Lung (tissue), 12 donors: ENCODE data around the gene FLYWCH1. TPM values are rescaled to one million over a fixed set of nuclear protein-coding genes. Genes with fewer than 3 reads are reported as not detected.

ENCODE experiments used
- ATAC-seq: fragments of 200-7000 bp; cut with Tn5 transposase; one replicate; pipeline ENCODE4 v1.9.1; 2020; ENCODE audit warnings: moderate number of reproducible peaks; ENCODE audit not compliant: insufficient read depth, low FRiP score
- DNase-seq, 3 donors: peaks; one replicate each; pipeline ENCODE4 v3.0.0-alpha.2; 2013 to 2017
- H3K27ac ChIP-seq, 2 donors: one replicate each; pipeline ENCODE4 v1.5.1; 2013; ENCODE audit warnings: mild to moderate bottlenecking in 2 of 2, moderate library complexity in 2 of 2, control low read depth in 1 of 2, inconsistent platforms in 1 of 2, low read depth in 1 of 2, low read length in 1 of 2
- H3K27me3 ChIP-seq, 3 donors: one replicate each; pipeline ENCODE4 v1.5.1; 2013; ENCODE audit warnings: low read length in 2 of 3; ENCODE audit not compliant: control insufficient read depth in 3 of 3, insufficient read depth in 3 of 3
- H3K36me3 ChIP-seq, 4 donors: one replicate each; pipeline ENCODE4 v1.5.1; 2013; ENCODE audit warnings: low read length in 4 of 4, mild to moderate bottlenecking in 1 of 4, moderate library complexity in 1 of 4; ENCODE audit not compliant: control insufficient read depth in 4 of 4, insufficient read depth in 4 of 4
- H3K4me1 ChIP-seq, 5 donors: one replicate each; pipeline ENCODE4 v1.5.1; 2013; ENCODE audit warnings: low read length in 5 of 5, mild to moderate bottlenecking in 2 of 5, moderate library complexity in 1 of 5; ENCODE audit not compliant: control insufficient read depth in 5 of 5, insufficient read depth in 5 of 5
- H3K4me3 ChIP-seq: one replicate; pipeline ENCODE4 v1.5.1; 2013; ENCODE audit warnings: mild to moderate bottlenecking, control low read depth, moderate library complexity
- H3K9ac ChIP-seq, 2 donors: one replicate each; pipeline ENCODE4 v1.5.1; 2013; ENCODE audit warnings: low read length in 2 of 2, control low read depth in 1 of 2; ENCODE audit not compliant: insufficient read depth in 1 of 2
- H3K9me3 ChIP-seq, 4 donors: one replicate each; pipeline ENCODE4 v1.5.1; 2013; ENCODE audit warnings: low read length in 3 of 4, mild to moderate bottlenecking in 1 of 4, moderate library complexity in 1 of 4; ENCODE audit not compliant: control insufficient read depth in 4 of 4, insufficient read depth in 3 of 4
- CTCF ChIP-seq: IDR thresholded peaks from 2 replicates; pipeline ENCODE4 v1.5.1; 2012; ENCODE audit warnings: mild to moderate bottlenecking; ENCODE audit errors: control extremely low read depth, extremely low read depth
- WGBS, 2 donors: extraction: QIAGEN DNeasy Blood & Tissue Kit; methylation state at CpG; one replicate each; pipeline ENCODE4 v1.1.7; 2013; 5-methylcytosine and 5-hydroxymethylcytosine counted together
- polyA plus RNA-seq, 2 donors: library from polyadenylated mRNA; stranded (reverse); fragments of 200-250 nt; gene quantifications; one replicate each; pipeline ENCODE4 v1.2.1, GENCODE V29; 2013
- total RNA-seq, 2 donors: library from RNA; depleted of rRNA in 1 of 2; stranded (reverse); fragments of >200 nt in 1 of 2; gene quantifications; one replicate each; pipeline ENCODE4 v1.2.1, GENCODE V29; 2014 to 2021
- donor health status: control.
- donor health status: control.
- donor health status: Bipolar disorder and iron deficiency.
- donor health status: healthy.
- donor health status: DM: yes; HTN: yes; CAD: no.

FLYWCH1 gene
- total and polyA plus RNA-seq, 4 donors = 13.3 to 34.3 (median 21.4) TPM

DNA sequence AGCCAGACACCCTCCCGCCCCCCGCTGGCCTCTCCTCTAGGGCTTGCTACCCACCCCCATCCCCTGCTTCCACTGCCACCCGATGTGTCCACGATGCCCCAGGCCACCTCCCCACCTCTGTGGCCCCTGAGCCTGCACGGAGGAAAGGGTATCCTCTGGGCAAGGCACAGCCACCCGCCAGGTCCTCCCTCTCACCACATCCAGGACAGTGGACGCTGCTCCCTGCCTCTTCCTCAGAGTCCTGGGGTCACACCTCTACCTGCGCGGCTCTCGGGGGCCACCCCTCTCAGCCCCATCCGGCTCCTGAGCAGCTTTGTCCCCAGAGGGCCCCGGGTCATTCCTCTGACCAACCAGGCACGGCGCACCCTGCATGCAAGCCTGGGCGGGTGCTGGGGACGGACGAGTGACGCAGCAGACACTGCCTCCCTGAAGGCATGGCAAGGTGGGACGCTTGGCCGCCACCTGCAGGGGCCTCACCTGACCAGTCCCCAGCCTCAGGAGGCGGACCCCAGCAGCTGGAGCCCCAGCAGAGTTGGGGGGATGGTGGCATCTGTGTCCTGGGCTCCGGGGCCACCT is 24.8 kb downstream of the FLYWCH1 start:
- Histone ChIP-seq H3K9ac (no peak overlapping the region), H3K36me3 (peaks cover 4 to 65% (median 26%) of the 10 kb centered on the region in 4 donors), H3K27ac (no peak overlapping the region), H3K27me3 (no peaks in the 10 kb centered on the region), H3K4me3 (no peak overlapping the region), H3K9me3 (no peaks in the 10 kb centered on the region), H3K4me1 (no peaks in the 10 kb centered on the region)
- WGBS, 2 donors = 91 to 96% methylated on average over 22 of the region's 22 CpGs
- TF ChIP-seq CTCF = no peak
- DNase-seq (no peak), ATAC-seq (no peak)

- ATAC-seq = no peak
- no peak for DNase-seq
- Histone ChIP-seq H3K9me3 (no peaks in the 10 kb centered on the region), H3K9ac (no peak overlapping the region), H3K4me1 (no peaks in the 10 kb centered on the region), H3K27me3 (no peaks in the 10 kb centered on the region), H3K36me3 (peaks cover 4 to 66% (median 27%) of the 10 kb centered on the region in 4 donors), H3K4me3 (no peak overlapping the region), H3K27ac (no peak overlapping the region)
- WGBS, 2 donors = 89 to 91% methylated on average over 18 to 24 of the region's 24 CpGs
- no peak for TF ChIP-seq CTCF
Observed at GRCh38 chr16:2937170-2937569, 25.4 kb downstream of the FLYWCH1 start.

- no peak for TF ChIP-seq CTCF
- 94 to 95% methylated on average over 12 of the region's 12 CpGs for WGBS, 2 donors
- Histone ChIP-seq H3K4me3 (no peak overlapping the region), H3K27ac (no peak overlapping the region), H3K4me1 (no peaks in the 10 kb centered on the region), H3K36me3 (peaks cover 6 to 67% (median 28%) of the 10 kb centered on the region in 4 donors), H3K9ac (no peak overlapping the region), H3K9me3 (no peaks in the 10 kb centered on the region), H3K27me3 (no peaks in the 10 kb centered on the region)
- DNase-seq = no peak
- no peak for ATAC-seq
Observed at GRCh38 chr16:2938206-2938605, 26.5 kb downstream of the FLYWCH1 start.

GRCh38 chr16:2939968-2940367 is 28.2 kb downstream of the FLYWCH1 start:
- TF ChIP-seq CTCF = no peak
- DNase-seq = no peak
- Histone ChIP-seq H3K4me1 (no peaks in the 10 kb centered on the region), H3K4me3 (no peak overlapping the region), H3K9me3 (no peaks in the 10 kb centered on the region), H3K36me3 (peaks cover 6 to 58% (median 26%) of the 10 kb centered on the region in 4 donors), H3K27ac (no peak overlapping the region), H3K27me3 (no peaks in the 10 kb centered on the region), H3K9ac (no peak overlapping the region)
- WGBS, 2 donors = 87 to 92% methylated on average over 2 of the region's 2 CpGs
- no peak for ATAC-seq
